Esophagus (tissue), 2 donors: Measurements from ENCODE around the gene DNAJA2. TPM values are rescaled to one million over a fixed set of nuclear protein-coding genes. Genes with fewer than 3 reads are reported as not detected.
"Not testable (repeated sequence)": the region's sequence is repeated elsewhere in the genome, so short reads cannot be mapped to it uniquely, and the experiment has no call there.

Experiments used
- H3K27ac ChIP-seq, 2 donors: one replicate each; pipeline ENCODE4 v1.5.1; 2013; ENCODE audit warnings: low read depth in 2 of 2, mild to moderate bottlenecking in 2 of 2, inconsistent platforms in 1 of 2, low read length in 1 of 2, moderate library complexity in 1 of 2
- H3K27me3 ChIP-seq, 2 donors: one replicate each; pipeline ENCODE4 v1.6.1; 2013; ENCODE audit warnings: low read length in 2 of 2, control low read depth in 1 of 2, mild to moderate bottlenecking in 1 of 2; ENCODE audit not compliant: insufficient read depth in 2 of 2, control insufficient read depth in 1 of 2
- H3K36me3 ChIP-seq, 2 donors: one replicate each; pipeline ENCODE4 v1.6.1; 2013; ENCODE audit warnings: low read length in 1 of 2; ENCODE audit not compliant: control insufficient read depth in 2 of 2, insufficient read depth in 2 of 2
- H3K4me1 ChIP-seq, 2 donors: one replicate each; pipeline ENCODE4 v1.6.1; 2013; ENCODE audit warnings: low read length in 1 of 2; ENCODE audit not compliant: control insufficient read depth in 2 of 2, insufficient read depth in 2 of 2
- H3K4me3 ChIP-seq, 2 donors: one replicate each; pipeline ENCODE4 v1.5.1; 2013; ENCODE audit warnings: low read length in 2 of 2, mild to moderate bottlenecking in 2 of 2, low read depth in 1 of 2, moderate library complexity in 1 of 2
- H3K9me3 ChIP-seq, 2 donors: one replicate each; pipeline ENCODE4 v1.6.1; 2013; ENCODE audit warnings: mild to moderate bottlenecking in 2 of 2, low read depth in 1 of 2, low read length in 1 of 2, moderate library complexity in 1 of 2; ENCODE audit not compliant: control insufficient read depth in 2 of 2, insufficient read depth in 1 of 2
- WGBS, 2 donors: extraction: QIAGEN DNeasy Blood & Tissue Kit; methylation state at CpG; one replicate each; pipeline ENCODE4 v1.1.7; 2013; 5-methylcytosine and 5-hydroxymethylcytosine counted together
- polyA plus RNA-seq, 2 donors: library from polyadenylated mRNA; stranded (reverse); fragments of 200-250 nt; gene quantifications; one replicate each; pipeline ENCODE4 v1.2.3, GENCODE V29; 2013
- donor health status: healthy with polysubstance abuse.
- donor health status: Bipolar disorder and iron deficiency.

The DNAJA2 gene
- polyA plus RNA-seq, 2 donors: 31.1 to 39.2 TPM

DNA sequence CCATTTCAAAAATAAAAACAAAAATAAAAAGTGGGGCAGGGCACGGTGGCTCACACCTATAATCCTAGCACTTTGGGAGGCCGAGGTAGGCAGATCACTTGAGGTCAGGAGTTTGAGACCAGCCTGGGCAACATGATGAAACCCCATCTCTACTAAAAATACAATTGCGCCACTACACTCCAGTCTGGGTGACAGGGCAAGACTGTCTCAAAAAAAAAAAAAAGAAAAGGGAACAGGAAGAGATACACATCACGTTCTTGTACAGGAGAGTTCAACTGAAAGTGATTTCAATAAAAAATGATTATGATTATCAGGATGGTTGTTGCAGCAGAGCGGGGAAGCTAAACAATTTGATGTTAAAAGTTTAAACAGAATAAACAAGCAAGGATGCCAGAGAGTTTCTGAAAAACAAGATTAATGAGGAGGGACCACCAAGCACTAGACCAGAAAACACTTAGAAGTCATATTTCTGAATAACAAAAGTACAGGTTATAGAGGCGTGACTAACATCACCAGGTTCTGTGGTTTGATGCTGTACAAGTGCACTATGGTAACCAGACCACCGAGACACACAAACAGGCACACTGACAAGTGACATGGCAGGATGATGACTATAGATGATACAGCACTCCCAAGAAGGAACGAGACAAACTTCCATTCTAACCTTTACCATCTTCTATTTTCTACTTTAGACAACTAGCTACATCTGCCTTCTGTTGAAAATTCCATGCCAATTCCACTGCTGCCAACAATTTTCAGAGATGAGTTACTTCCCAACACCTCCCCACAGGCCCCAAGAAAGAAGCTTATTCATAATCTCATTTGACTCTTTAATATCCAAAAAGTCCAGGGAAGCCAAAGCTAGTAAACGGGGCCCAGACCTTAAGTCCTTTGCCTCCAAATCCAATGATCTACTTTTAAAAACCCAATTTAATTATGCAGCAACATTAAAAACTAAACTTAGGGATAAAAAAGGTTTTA lies 11.8 kb downstream of the DNAJA2 start:
- Histone ChIP-seq H3K27me3 (no peaks in the 10 kb centered on the region), H3K4me1 (no peaks in the 10 kb centered on the region), H3K4me3 (no peak overlapping the region), H3K9me3 (no peaks in the 10 kb centered on the region), H3K27ac (no peak overlapping the region), H3K36me3 (peaks cover 13 to 38% of the 10 kb centered on the region in 2 donors)
- 65 to 66% methylated on average over 9 of the region's 9 CpGs for WGBS, 2 donors

DNA sequence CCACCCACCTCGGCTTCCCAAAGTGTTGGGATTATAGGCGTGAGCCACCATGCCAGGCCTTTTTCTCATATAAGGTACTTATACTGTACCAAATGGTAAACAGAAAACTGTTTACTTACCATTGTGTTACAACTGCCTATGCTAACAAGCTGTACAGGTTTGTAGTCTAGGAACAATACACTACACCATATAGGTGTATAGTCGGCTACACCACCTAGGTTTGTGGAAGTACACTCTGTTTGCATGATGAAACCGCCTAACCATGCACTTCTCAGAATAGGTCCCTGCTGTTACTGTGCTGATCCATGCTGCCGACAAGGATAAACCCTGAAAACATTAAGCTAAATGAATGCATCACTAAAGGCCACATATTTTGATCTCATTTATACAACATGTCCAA lies 18.9 kb downstream of the DNAJA2 start:
- Histone ChIP-seq H3K4me1 (no peaks in the 10 kb centered on the region), H3K36me3 (peaks cover 2 to 23% of the 10 kb centered on the region in 2 donors)
- WGBS, 2 donors: 76 to 80% methylated on average over 5 of the region's 5 CpGs

DNA sequence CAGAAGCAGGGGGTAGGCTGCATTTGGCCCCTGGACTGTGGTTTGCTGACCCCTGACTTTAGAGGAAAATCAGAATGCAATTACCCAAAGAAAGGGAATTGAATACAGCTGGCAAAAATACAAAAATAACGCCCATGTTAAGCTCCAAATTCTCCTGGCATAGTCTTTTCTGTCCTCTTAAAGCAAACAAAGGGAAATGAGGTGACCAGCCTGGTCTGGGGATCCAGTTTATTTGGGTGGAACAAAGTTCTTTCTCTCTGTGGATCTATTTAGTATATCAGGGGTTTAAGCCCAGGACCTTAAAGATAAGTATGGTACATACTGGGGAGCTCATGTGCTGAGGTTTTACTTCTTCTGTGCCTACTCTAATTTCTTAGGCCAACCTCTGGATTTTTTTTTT lies 23.5 kb downstream of the DNAJA2 start:
- Histone ChIP-seq H3K4me3 (no peak overlapping the region), H3K27ac (no peak overlapping the region), H3K9me3 (no peaks in the 10 kb centered on the region), H3K27me3 (no peaks in the 10 kb centered on the region), H3K4me1 (no peaks in the 10 kb centered on the region), H3K36me3 (no peaks in the 10 kb centered on the region)
- 24 to 30% methylated on average over 1 of the region's 1 CpG for WGBS, 2 donors

More for the DNA sequence above, 18.9 kb downstream of the DNAJA2 start:
- no peaks in the 10 kb centered on the region for H3K27me3 ChIP-seq
- H3K27ac ChIP-seq: no peak overlapping the region
- no peaks in the 10 kb centered on the region for H3K9me3 ChIP-seq
- H3K4me3 ChIP-seq: no peak overlapping the region

DNA sequence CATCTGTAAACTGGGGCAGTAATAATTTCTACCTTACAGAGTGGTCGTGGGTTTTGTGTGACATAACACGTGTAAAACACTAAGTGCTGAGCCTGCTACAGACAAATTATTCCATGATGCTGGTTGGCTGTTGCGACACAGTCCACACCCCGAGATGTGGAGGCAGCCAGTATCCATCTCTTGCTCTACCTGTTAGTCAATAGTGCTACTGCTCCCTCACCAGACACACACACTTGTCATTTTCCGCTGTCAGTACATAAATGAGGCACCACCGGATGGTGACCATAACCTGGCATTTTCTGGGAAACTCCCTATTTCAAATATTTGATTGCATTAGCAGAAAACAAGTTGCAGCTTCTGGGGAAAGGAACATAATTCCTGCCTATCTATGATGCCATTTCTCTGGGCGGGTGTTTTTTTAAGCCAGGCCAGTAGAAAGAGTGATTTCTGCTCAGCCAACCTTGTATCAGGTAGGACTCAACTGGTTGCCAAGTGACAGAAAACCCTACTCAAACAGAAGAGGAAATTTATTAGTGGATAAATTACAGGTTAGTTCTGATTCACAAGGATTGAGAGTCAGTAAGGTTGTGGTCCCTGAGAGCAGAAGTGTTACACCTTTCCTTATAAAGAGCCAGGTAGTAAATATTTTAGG lies 24.1 kb downstream of the DNAJA2 start:
- Histone ChIP-seq H3K27ac (no peak overlapping the region), H3K4me3 (no peak overlapping the region), H3K9me3 (no peaks in the 10 kb centered on the region), H3K27me3 (no peaks in the 10 kb centered on the region), H3K4me1 (no peaks in the 10 kb centered on the region), H3K36me3 (no peaks in the 10 kb centered on the region)
- WGBS, 2 donors: 67 to 73% methylated on average over 7 of the region's 7 CpGs

DNA sequence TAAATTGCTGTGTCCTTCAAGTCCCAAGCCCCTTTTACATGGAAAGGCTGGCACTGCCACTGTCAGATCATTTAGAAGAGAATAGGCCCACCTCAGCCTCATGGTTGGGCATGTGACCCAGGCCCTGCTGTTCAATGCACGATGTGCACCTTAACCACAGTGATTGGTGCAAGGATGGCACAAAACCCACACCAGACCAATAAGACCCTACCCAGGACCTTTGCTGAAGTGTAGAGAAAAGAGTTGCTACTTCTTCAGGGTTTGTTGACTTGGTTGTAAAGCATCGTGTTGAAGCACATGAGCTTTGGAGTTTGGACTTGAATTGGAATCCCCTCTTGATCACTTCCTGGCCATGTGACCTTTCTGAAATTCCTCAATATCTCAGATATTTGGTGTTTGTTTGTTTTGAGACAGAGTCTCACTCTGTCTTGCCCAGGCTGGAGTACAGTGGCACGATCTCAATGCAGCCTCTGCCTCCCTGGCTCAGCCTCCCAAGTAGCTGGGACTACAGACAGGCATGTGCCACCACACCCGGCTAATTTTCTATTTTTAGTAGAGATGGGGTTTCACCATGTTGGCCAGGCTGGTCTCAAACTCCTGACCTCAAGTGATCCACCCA lies 24.8 kb downstream of the DNAJA2 start:
- Histone ChIP-seq H3K27me3 (no peaks in the 10 kb centered on the region), H3K4me1 (no peaks in the 10 kb centered on the region), H3K36me3 (no peaks in the 10 kb centered on the region), H3K9me3 (no peaks in the 10 kb centered on the region), H3K4me3 (no peak overlapping the region), H3K27ac (no peak overlapping the region)
- WGBS, 2 donors: 59 to 73% methylated on average over 4 of the region's 4 CpGs

DNA sequence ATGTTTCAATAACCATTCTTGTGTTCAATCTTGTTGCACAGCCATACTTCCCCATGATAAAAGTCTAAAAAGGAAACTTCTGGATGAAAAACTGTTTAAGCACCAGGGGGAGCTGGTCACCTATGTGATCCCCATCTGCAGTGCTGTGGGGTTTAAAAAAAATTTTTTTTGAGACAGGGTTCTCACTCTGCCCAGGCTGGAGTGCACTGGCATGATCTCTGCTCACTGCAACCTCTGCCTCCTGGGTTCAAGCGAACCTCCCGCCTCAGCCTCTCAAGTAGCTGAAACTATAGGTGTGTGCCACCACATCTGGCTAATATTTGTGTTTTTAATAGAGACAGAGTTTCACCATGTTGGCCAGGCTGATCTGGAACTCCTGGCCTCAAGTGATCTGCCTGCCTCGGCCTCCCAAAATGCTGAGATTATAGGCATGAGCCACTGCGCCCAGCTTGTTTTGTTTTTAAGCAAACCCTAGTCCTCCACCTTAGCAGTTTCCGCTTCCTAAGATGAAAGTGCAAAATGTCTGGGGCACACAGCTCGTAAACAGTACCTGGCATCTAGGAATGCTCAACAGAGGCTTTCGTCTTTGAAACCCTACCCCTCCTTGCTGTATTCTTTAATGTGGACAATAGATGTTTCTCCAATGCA lies 25.4 kb downstream of the DNAJA2 start:
- no peak overlapping the region for H3K27ac ChIP-seq
- WGBS, 2 donors: 93 to 94% methylated on average over 7 of the region's 7 CpGs

DNA sequence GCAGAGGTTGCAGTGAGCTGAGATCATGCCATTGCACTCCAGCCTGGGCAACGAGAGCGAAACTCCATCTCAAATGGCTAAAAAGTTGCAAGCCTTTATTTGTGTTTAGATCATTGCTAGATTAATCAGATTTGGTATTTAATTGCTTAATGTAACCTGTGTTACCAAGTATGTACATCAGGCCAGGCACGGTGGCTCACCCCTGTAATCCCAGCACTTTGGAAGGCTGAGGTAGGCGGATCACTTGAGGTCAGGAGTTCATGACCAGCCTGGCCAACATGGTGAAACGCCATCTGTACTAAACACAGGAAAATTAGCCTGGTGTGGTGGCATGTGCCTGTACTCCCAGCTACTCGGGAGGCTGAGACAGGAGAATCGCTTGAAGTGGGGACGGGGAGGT lies 28.8 kb downstream of the DNAJA2 start:
- H3K4me1 ChIP-seq, H3K36me3 ChIP-seq, H3K4me3 ChIP-seq, H3K27ac ChIP-seq, H3K27me3 ChIP-seq, H3K9me3 ChIP-seq: not testable (repeated sequence)
- WGBS, 2 donors: 90 to 91% methylated on average over 8 of the region's 8 CpGs

More for the DNA sequence above, 25.4 kb downstream of the DNAJA2 start:
- Histone ChIP-seq H3K4me3 (no peak overlapping the region), H3K27me3 (no peaks in the 10 kb centered on the region), H3K4me1 (no peaks in the 10 kb centered on the region), H3K9me3 (no peaks in the 10 kb centered on the region), H3K36me3 (no peaks in the 10 kb centered on the region)

DNA sequence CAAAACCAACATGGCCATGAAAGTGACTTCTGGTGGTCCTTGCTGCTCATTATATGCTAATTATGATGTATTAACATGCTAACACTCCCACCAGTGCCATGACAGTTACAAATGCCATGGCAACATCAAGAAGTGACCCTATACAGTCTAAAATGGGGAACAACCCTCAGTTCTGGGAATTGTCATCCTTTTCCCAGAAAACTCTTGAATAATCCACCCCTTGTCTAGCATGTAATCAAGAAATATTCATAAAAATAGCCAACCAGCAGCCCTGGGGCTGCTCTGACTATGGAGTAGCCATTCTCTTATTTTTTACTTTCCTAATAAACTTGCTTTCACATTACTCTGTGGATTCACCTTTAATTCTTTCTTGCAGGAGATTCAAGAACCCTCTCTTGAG lies 35.9 kb downstream of the DNAJA2 start:
- H3K9me3 ChIP-seq: no peaks in the 10 kb centered on the region
- H3K4me1 ChIP-seq: no peaks in the 10 kb centered on the region
- no peak overlapping the region for H3K27ac ChIP-seq
- no peaks in the 10 kb centered on the region for H3K36me3 ChIP-seq
- H3K4me3 ChIP-seq: no peak overlapping the region
- H3K27me3 ChIP-seq: no peaks in the 10 kb centered on the region

DNA sequence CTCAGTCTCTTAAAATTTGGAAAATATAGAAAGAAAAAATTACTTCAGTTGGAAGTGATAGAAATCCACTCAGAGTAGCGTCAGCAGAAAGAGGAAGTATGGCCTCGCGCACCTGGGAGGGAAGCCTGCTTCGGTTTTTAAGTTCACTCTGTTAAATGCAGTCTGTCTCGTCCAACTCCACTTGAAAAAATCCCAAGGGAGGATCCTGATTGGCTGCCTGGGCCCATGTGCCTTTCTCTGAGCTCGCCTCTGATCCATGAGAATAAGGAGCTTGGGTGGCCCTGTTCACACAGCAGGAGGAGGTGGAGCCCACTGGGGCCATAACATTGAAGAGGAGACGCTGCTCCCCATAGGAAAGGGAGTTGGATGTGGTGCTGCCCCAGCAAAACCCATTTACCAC lies 40.7 kb downstream of the DNAJA2 start:
- H3K36me3 ChIP-seq: peaks cover 0 to 18% of the 10 kb centered on the region in 2 donors
- no peak overlapping the region for H3K4me3 ChIP-seq
- WGBS, 2 donors: 64 to 66% methylated on average over 7 of the region's 7 CpGs
- H3K27ac ChIP-seq: no peak overlapping the region
- H3K4me1 ChIP-seq: no peaks in the 10 kb centered on the region
- no peaks in the 10 kb centered on the region for H3K27me3 ChIP-seq
- H3K9me3 ChIP-seq: no peaks in the 10 kb centered on the region
